Loucy (cell line): Measurements from ENCODE around the gene LAMP1.
"Not testable (repeated sequence)": the region's sequence is repeated elsewhere in the genome, so short reads cannot be mapped to it uniquely, and the experiment has no call there.

ENCODE experiments used
- H2AFZ ChIP-seq: fragments of 200-600 bp; sonication (generic); 2 replicates; pipeline ENCODE4 v1.6.0; 2016; ENCODE audit warnings: antibody characterized with exemption, mild to moderate bottlenecking, low read length, moderate library complexity
- H3F3A ChIP-seq: fragments of 200-600 bp; 2 replicates; pipeline ENCODE4 v1.6.0; 2016; ENCODE audit warnings: antibody characterized with exemption, low read depth, mild to moderate bottlenecking
- H3K27me3 ChIP-seq: fragments of 200-600 bp; sonication (generic); 2 replicates; pipeline ENCODE4 v1.6.1; 2014; ENCODE audit warnings: low read length, mild to moderate bottlenecking; ENCODE audit not compliant: insufficient read depth, poor library complexity, severe bottlenecking
- H3K36me3 ChIP-seq: fragments of 200-600 bp; sonication (generic); 2 replicates; pipeline ENCODE4 v1.6.1; 2016; ENCODE audit warnings: low read length; ENCODE audit not compliant: insufficient read depth
- H3K4me1 ChIP-seq: fragments of 200-600 bp; sonication (generic); 2 replicates; pipeline ENCODE4 v1.5.1; 2014; ENCODE audit warnings: low read length, mild to moderate bottlenecking; ENCODE audit not compliant: insufficient read depth, poor library complexity, severe bottlenecking
- H3K4me2 ChIP-seq: fragments of 200-600 bp; sonication (generic); 2 replicates; pipeline ENCODE4 v1.6.0; 2014; ENCODE audit warnings: antibody characterized with exemption, low read length, low read depth, mild to moderate bottlenecking; ENCODE audit not compliant: poor library complexity, severe bottlenecking
- H3K4me3 ChIP-seq: fragments of 200-600 bp; sonication (generic); 2 replicates; pipeline ENCODE4 v1.5.1; 2014; ENCODE audit warnings: low read length, mild to moderate bottlenecking, mixed read lengths; ENCODE audit not compliant: poor library complexity, severe bottlenecking
- H3K79me2 ChIP-seq: fragments of 200-600 bp; sonication (generic); 2 replicates; pipeline ENCODE4 v1.6.1; 2014; ENCODE audit warnings: low read length; ENCODE audit not compliant: insufficient read depth
- H3K9ac ChIP-seq: fragments of 200-600 bp; sonication (generic); 2 replicates; pipeline ENCODE4 v1.6.0; 2014; ENCODE audit warnings: mild to moderate bottlenecking, low read depth, low read length, moderate library complexity; ENCODE audit not compliant: poor library complexity, severe bottlenecking
- H3K9me2 ChIP-seq: fragments of 200-600 bp; sonication (generic); replicated peaks from 2 replicates; pipeline ENCODE4 v1.6.1; 2016; ENCODE audit warnings: low read depth, low read length, mixed read lengths
- H3K9me3 ChIP-seq: fragments of 200-600 bp; sonication (generic); 2 replicates; pipeline ENCODE4 v1.6.1; 2014; ENCODE audit warnings: mild to moderate bottlenecking, antibody characterized with exemption, low read length, low read depth; ENCODE audit not compliant: insufficient read depth
- H4K20me1 ChIP-seq: fragments of 200-600 bp; sonication (generic); 2 replicates; pipeline ENCODE4 v1.6.0; 2014; ENCODE audit warnings: antibody characterized with exemption, low read length, mild to moderate bottlenecking; ENCODE audit not compliant: insufficient read depth, poor library complexity, severe bottlenecking
- EZH2phosphoT487 ChIP-seq: fragments of 200-600 bp; IDR thresholded peaks from 2 replicates; pipeline ENCODE4 v1.6.1; 2018; ENCODE audit warnings: antibody characterized with exemption, mild to moderate bottlenecking, moderate library complexity, borderline replicate concordance
- TF ChIP-seq, protein P1 (sequence below): fragments of 200-600 bp; sonication (generic); conservative IDR thresholded peaks from 2 replicates; pipeline ENCODE4 v1.5.1; 2014; ENCODE audit warnings: mild to moderate bottlenecking, antibody characterized with exemption, low read length

LAMP1 gene

GRCh38 chr13:113345486-113345885, 48.4 kb downstream of the LAMP1 start:
- Histone ChIP-seq H3K36me3 (no peaks in the 10 kb centered on the region), H3K9ac (no peak overlapping the region), H3K4me3 (no peak overlapping the region), H3K9me3 (peaks cover 13% of the 10 kb centered on the region; the same call in 1 of the 2 replicates), H3K79me2 (no peaks in the 10 kb centered on the region), H3K4me1 (no peaks in the 10 kb centered on the region), H3K4me2 (no peak overlapping the region), H3F3A (no peaks in the 10 kb centered on the region), H2AFZ (no peak overlapping the region), H3K27me3 (no peaks in the 10 kb centered on the region), H3K9me2 (no peaks in the 10 kb centered on the region), H4K20me1 (no peaks in the 10 kb centered on the region)
- no peak for TF ChIP-seq EZH2phosphoT487
- TF ChIP-seq, protein P1, sequence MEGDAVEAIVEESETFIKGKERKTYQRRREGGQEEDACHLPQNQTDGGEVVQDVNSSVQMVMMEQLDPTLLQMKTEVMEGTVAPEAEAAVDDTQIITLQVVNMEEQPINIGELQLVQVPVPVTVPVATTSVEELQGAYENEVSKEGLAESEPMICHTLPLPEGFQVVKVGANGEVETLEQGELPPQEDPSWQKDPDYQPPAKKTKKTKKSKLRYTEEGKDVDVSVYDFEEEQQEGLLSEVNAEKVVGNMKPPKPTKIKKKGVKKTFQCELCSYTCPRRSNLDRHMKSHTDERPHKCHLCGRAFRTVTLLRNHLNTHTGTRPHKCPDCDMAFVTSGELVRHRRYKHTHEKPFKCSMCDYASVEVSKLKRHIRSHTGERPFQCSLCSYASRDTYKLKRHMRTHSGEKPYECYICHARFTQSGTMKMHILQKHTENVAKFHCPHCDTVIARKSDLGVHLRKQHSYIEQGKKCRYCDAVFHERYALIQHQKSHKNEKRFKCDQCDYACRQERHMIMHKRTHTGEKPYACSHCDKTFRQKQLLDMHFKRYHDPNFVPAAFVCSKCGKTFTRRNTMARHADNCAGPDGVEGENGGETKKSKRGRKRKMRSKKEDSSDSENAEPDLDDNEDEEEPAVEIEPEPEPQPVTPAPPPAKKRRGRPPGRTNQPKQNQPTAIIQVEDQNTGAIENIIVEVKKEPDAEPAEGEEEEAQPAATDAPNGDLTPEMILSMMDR = no peak

DNA sequence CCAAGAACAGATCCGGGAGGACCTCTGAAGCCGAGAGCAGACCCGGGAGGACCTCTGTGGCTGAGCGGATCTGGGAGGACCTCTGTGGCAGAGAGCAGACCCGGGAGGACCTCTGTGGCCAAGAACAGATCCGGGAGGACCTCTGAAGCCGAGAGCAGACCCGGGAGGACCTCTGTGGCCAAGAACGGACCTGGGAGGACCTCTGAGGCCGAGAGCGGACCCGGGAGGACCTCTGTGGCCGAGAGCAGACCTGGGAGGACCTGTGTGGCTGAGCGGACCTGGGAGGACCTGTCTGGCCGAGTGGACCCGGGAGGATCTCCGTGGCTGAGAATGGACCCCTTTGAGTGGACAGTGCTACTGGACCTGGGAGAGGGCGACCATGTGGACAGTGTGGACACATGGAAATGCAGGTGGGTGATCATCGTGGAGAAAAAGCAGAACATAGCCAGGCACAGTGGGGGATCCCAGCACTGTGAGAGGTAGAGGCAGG, 50.7 kb downstream of the LAMP1 start:
- H3K36me3 ChIP-seq, H4K20me1 ChIP-seq, H3K9me2 ChIP-seq, H3F3A ChIP-seq, H3K27me3 ChIP-seq, H3K9ac ChIP-seq, H3K4me1 ChIP-seq, H2AFZ ChIP-seq, H3K79me2 ChIP-seq, H3K4me2 ChIP-seq, H3K4me3 ChIP-seq: not testable (repeated sequence)
- H3K9me3 ChIP-seq = peaks cover 13% of the 10 kb centered on the region; the same call in 1 of the 2 replicates

DNA sequence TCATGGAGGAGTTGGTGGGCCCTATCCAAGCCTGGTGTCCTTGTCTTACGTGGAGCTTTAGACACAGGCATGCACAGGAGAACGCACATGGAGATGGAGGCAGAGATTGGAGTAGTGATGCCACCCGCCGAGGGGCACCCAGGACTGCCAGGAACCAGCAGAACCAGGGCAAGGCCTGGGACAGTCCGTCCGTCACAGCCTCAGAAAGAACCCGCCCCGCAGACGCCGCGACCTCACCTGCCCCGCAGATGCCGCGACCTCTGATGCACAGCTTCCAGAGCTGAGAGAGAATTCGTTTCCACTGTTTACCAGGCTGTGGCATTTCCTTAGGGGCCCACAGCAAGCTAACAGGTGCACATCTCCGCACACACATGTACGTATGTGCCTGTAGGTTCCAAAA, 51.6 kb downstream of the LAMP1 start:
- no peaks in the 10 kb centered on the region for H3K36me3 ChIP-seq
- H3F3A ChIP-seq = no peaks in the 10 kb centered on the region
- no peak for TF ChIP-seq EZH2phosphoT487
- TF ChIP-seq, protein P1 = no peak
- no peak overlapping the region for H3K4me3 ChIP-seq
- no peaks in the 10 kb centered on the region for H3K4me1 ChIP-seq
- no peak overlapping the region for H3K9ac ChIP-seq
- H3K9me2 ChIP-seq = no peaks in the 10 kb centered on the region
- no peaks in the 10 kb centered on the region for H3K27me3 ChIP-seq
- H4K20me1 ChIP-seq = no peaks in the 10 kb centered on the region
- peaks cover 13% of the 10 kb centered on the region; the same call in 1 of the 2 replicates for H3K9me3 ChIP-seq
- H2AFZ ChIP-seq = no peak overlapping the region
- no peak overlapping the region for H3K4me2 ChIP-seq
- H3K79me2 ChIP-seq = no peaks in the 10 kb centered on the region

DNA sequence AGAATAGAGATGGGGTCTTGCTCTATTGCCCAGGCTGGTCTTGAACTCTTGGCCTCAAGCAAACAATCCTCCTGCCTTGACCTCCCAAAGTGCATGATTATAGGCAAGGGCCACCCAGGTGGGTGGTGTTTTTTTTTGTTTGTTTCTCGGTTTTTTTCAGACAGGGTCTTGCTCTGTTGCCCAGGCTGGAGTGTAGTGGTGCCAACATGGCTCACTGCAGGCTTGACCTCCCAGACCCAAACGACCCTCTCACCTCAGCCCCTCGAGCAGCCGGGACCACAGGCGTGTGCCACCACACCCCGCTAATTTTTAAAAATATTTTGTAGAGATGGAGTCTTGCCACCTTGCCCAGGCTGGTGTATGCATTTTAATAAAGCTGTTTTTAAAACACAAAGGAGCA, 52.0 kb downstream of the LAMP1 start:
- Histone ChIP-seq H3K9me2 (no peaks in the 10 kb centered on the region), H3K79me2 (no peaks in the 10 kb centered on the region), H3K9ac (no peak overlapping the region), H3K4me3 (no peak overlapping the region), H3F3A (no peaks in the 10 kb centered on the region), H4K20me1 (no peaks in the 10 kb centered on the region), H2AFZ (no peak overlapping the region), H3K4me1 (no peaks in the 10 kb centered on the region), H3K4me2 (no peak overlapping the region), H3K9me3 (peaks cover 13% of the 10 kb centered on the region; the same call in 1 of the 2 replicates), H3K36me3 (no peaks in the 10 kb centered on the region), H3K27me3 (no peaks in the 10 kb centered on the region)
- TF ChIP-seq, protein P1 = no peak
- TF ChIP-seq EZH2phosphoT487 = no peak
